HEK293 (cell line): ENCODE results near the gene ITPRIPL2.

Experiments
- HOXA7 ChIP-seq: sonication (generic); formaldehyde crosslinking; IDR thresholded peaks from 2 replicates; pipeline ENCODE4 v1.8.1; 2022; ENCODE audit warnings: missing genetic modification reagents, borderline replicate concordance
- KLF1 ChIP-seq: fragments of 450-650 bp; formaldehyde crosslinking; IDR thresholded peaks from 2 replicates; pipeline ENCODE4 v1.5.1; 2016; ENCODE audit warnings: missing biosample characterization, missing genetic modification characterization
- KLF7 ChIP-seq: fragments of 450-650 bp; formaldehyde crosslinking; IDR thresholded peaks from 2 replicates; pipeline ENCODE4 v1.5.1; 2016; ENCODE audit warnings: missing biosample characterization, missing genetic modification characterization, borderline replicate concordance
- MEIS1 ChIP-seq: sonication (generic); formaldehyde crosslinking; IDR thresholded peaks from 2 replicates; pipeline ENCODE4 v1.8.1; 2022; ENCODE audit warnings: missing genetic modification reagents, mild to moderate bottlenecking, borderline replicate concordance
- SP7 ChIP-seq: fragments of 450-650 bp; formaldehyde crosslinking; IDR thresholded peaks from 2 replicates; pipeline ENCODE4 v1.5.1; 2016; ENCODE audit warnings: missing biosample characterization, missing genetic modification characterization
- TRIM28 ChIP-seq: IDR thresholded peaks from 2 replicates; pipeline ENCODE4 v1.6.1; 2011; ENCODE audit warnings: low read length, control low read depth, borderline replicate concordance
- YY1 ChIP-seq: fragments of 450-650 bp; formaldehyde crosslinking; IDR thresholded peaks from 2 replicates; pipeline ENCODE4 v1.5.1; 2018; ENCODE audit warnings: missing biosample characterization, missing genetic modification characterization
- ZBTB8A ChIP-seq: fragments of 450-650 bp; formaldehyde crosslinking; IDR thresholded peaks from 2 replicates; pipeline ENCODE4 v1.5.1; 2016; ENCODE audit warnings: missing biosample characterization, missing genetic modification characterization
- ZIC2 ChIP-seq: fragments of 450-650 bp; formaldehyde crosslinking; IDR thresholded peaks from 2 replicates; pipeline ENCODE4 v1.5.1; 2016; ENCODE audit warnings: missing biosample characterization, missing genetic modification characterization
- ZNF112 ChIP-seq: fragments of 450-650 bp; formaldehyde crosslinking; IDR thresholded peaks from 2 replicates; pipeline ENCODE4 v1.5.0; 2017; ENCODE audit warnings: missing biosample characterization, missing genetic modification characterization
- ZNF175 ChIP-seq: fragments of 450-650 bp; formaldehyde crosslinking; IDR thresholded peaks from 2 replicates; pipeline ENCODE4 v1.5.1; 2016; ENCODE audit warnings: missing biosample characterization, missing genetic modification characterization
- ZNF202 ChIP-seq: fragments of 450-650 bp; formaldehyde crosslinking; IDR thresholded peaks from 2 replicates; pipeline ENCODE4 v1.5.1; 2016; ENCODE audit warnings: missing biosample characterization, missing genetic modification characterization, borderline replicate concordance
- ZNF24 ChIP-seq: fragments of 450-650 bp; formaldehyde crosslinking; IDR thresholded peaks from 2 replicates; pipeline ENCODE4 v1.5.1; 2016; ENCODE audit warnings: missing biosample characterization, missing genetic modification characterization
- ZNF248 ChIP-seq: fragments of 450-650 bp; formaldehyde crosslinking; IDR thresholded peaks from 2 replicates; pipeline ENCODE4 v1.5.1; 2017; ENCODE audit warnings: missing biosample characterization, missing genetic modification characterization
- ZNF274 ChIP-seq, 2 experiments: fragments of 200-500 bp in 1 of 2; fragments of 450-650 bp in 1 of 2; sonication (Bioruptor generic) in 1 of 2; formaldehyde crosslinking in 1 of 2; IDR thresholded peaks; 2 replicates each; pipeline versions ENCODE4 v1.5.1 to v1.6.1; 2014 to 2016; ENCODE audit warnings: borderline replicate concordance in 1 of 2, inconsistent platforms in 1 of 2, low read length in 1 of 2, missing biosample characterization in 1 of 2, missing genetic modification characterization in 1 of 2
- ZNF292 ChIP-seq: fragments of 450-650 bp; formaldehyde crosslinking; IDR thresholded peaks from 2 replicates; pipeline ENCODE4 v1.5.1; 2016; ENCODE audit warnings: low read depth, missing biosample characterization, missing genetic modification characterization, borderline replicate concordance
- ZNF548 ChIP-seq: fragments of 450-650 bp; formaldehyde crosslinking; IDR thresholded peaks from 2 replicates; pipeline ENCODE4 v1.5.1; 2016; ENCODE audit warnings: missing biosample characterization, missing genetic modification characterization
- ZNF555 ChIP-seq: fragments of 450-650 bp; formaldehyde crosslinking; conservative IDR thresholded peaks from 2 replicates; pipeline ENCODE4 v1.5.1; 2017; ENCODE audit warnings: missing biosample characterization, mild to moderate bottlenecking, missing genetic modification characterization, inconsistent platforms
- ZNF585B ChIP-seq: fragments of 450-650 bp; formaldehyde crosslinking; IDR thresholded peaks from 2 replicates; pipeline ENCODE4 v1.5.1; 2016; ENCODE audit warnings: missing biosample characterization, missing genetic modification characterization
- ZNF777 ChIP-seq: fragments of 450-650 bp; formaldehyde crosslinking; IDR thresholded peaks from 2 replicates; pipeline ENCODE4 v1.5.1; 2017; ENCODE audit warnings: missing biosample characterization, missing genetic modification characterization, borderline replicate concordance
- ZNF785 ChIP-seq: fragments of 450-650 bp; formaldehyde crosslinking; IDR thresholded peaks from 2 replicates; pipeline ENCODE4 v1.5.1; 2016; ENCODE audit warnings: missing biosample characterization, missing genetic modification characterization
- TF ChIP-seq, protein P1 (sequence below): fragments of 450-650 bp; formaldehyde crosslinking; optimal IDR thresholded peaks from 2 replicates; pipeline ENCODE3; 2016; ENCODE audit warnings: missing biosample characterization, mild to moderate bottlenecking, missing genetic modification characterization
- TF ChIP-seq, protein P2 (sequence below): fragments of 450-650 bp; formaldehyde crosslinking; IDR thresholded peaks from 2 replicates; pipeline ENCODE4 v1.5.1; 2016; ENCODE audit warnings: missing biosample characterization, missing genetic modification characterization
- TF ChIP-seq, protein P3 (sequence below): fragments of 450-650 bp; formaldehyde crosslinking; IDR thresholded peaks from 2 replicates; pipeline ENCODE4 v1.5.1; 2016; ENCODE audit warnings: missing biosample characterization, missing genetic modification characterization, borderline replicate concordance
- TF ChIP-seq, protein P4 (sequence below): fragments of 450-650 bp; formaldehyde crosslinking; IDR thresholded peaks from 2 replicates; pipeline ENCODE4 v1.5.1; 2017; ENCODE audit warnings: missing biosample characterization, missing genetic modification characterization
- TF ChIP-seq, protein P5 (sequence below): fragments of 450-650 bp; formaldehyde crosslinking; IDR thresholded peaks from 2 replicates; pipeline ENCODE4 v1.5.1; 2016; ENCODE audit warnings: missing biosample characterization, missing genetic modification characterization
- TF ChIP-seq, protein P6 (sequence below): fragments of 450-650 bp; formaldehyde crosslinking; IDR thresholded peaks from 2 replicates; pipeline ENCODE4 v1.5.1; 2016; ENCODE audit warnings: missing biosample characterization, missing genetic modification characterization

ITPRIPL2 gene

DNA sequence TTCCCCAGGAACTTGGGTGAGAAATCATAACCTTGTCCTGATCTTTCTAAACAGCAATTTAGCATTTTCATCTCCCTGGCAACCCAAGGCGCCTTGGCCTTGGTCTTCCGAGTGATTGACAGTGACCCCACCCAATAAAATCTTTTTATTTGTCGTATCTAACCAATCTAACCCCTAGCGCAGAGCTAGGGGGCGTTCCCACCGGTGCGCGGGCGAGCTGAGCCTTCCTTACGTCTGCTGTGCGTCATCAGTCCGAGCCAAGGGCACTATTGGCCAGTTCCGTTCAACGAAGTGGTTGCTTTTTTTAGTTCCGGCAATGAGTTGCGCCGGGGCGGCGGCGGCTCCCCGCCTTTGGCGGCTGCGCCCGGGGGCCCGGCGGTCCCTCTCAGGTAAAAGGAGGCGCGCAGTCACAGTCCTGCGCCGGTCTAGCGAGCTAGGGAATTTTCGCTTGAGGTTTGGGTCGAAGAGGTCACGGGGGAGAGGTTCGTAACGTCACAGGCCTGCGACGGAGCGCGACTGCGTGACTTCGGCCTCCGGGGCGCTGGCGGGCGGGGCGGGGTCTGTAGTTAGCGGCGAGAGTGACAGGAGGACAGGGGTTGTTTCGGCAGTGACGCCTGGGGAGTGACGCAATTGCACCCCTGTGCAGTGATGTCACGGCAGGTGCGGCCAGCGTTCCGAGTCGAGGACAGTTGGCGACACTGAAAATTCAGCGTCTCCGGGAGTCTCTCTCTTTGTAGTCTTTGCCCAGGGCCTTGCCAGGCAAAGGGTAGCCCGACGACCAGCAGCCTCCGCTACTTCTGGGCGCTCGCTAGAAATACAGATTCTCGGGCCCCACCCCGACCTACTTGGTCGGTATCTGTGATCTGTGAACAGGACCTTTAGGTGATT lies 46.2 kb upstream of the ITPRIPL2 start, which contains the start of gene COQ7 (continued):
- TF ChIP-seq, protein P1, sequence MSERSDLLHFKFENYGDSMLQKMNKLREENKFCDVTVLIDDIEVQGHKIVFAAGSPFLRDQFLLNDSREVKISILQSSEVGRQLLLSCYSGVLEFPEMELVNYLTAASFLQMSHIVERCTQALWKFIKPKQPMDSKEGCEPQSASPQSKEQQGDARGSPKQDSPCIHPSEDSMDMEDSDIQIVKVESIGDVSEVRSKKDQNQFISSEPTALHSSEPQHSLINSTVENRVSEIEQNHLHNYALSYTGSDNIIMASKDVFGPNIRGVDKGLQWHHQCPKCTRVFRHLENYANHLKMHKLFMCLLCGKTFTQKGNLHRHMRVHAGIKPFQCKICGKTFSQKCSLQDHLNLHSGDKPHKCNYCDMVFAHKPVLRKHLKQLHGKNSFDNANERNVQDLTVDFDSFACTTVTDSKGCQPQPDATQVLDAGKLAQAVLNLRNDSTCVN (tag by site-specific recombination): peak; percentile 79
- TF ChIP-seq, protein P2, sequence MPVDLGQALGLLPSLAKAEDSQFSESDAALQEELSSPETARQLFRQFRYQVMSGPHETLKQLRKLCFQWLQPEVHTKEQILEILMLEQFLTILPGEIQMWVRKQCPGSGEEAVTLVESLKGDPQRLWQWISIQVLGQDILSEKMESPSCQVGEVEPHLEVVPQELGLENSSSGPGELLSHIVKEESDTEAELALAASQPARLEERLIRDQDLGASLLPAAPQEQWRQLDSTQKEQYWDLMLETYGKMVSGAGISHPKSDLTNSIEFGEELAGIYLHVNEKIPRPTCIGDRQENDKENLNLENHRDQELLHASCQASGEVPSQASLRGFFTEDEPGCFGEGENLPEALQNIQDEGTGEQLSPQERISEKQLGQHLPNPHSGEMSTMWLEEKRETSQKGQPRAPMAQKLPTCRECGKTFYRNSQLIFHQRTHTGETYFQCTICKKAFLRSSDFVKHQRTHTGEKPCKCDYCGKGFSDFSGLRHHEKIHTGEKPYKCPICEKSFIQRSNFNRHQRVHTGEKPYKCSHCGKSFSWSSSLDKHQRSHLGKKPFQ (tag by site-specific recombination): no peak
- TF ChIP-seq ZNF248: no peak
- TF ChIP-seq, protein P3, sequence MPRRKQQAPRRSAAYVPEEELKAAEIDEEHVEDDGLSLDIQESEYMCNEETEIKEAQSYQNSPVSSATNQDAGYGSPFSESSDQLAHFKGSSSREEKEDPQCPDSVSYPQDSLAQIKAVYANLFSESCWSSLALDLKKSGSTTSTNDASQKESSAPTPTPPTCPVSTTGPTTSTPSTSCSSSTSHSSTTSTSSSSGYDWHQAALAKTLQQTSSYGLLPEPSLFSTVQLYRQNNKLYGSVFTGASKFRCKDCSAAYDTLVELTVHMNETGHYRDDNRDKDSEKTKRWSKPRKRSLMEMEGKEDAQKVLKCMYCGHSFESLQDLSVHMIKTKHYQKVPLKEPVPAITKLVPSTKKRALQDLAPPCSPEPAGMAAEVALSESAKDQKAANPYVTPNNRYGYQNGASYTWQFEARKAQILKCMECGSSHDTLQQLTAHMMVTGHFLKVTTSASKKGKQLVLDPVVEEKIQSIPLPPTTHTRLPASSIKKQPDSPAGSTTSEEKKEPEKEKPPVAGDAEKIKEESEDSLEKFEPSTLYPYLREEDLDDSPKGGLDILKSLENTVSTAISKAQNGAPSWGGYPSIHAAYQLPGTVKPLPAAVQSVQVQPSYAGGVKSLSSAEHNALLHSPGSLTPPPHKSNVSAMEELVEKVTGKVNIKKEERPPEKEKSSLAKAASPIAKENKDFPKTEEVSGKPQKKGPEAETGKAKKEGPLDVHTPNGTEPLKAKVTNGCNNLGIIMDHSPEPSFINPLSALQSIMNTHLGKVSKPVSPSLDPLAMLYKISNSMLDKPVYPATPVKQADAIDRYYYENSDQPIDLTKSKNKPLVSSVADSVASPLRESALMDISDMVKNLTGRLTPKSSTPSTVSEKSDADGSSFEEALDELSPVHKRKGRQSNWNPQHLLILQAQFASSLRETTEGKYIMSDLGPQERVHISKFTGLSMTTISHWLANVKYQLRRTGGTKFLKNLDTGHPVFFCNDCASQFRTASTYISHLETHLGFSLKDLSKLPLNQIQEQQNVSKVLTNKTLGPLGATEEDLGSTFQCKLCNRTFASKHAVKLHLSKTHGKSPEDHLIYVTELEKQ: no peak; the same call in 1 of the 2 replicates
- TF ChIP-seq, protein P4, sequence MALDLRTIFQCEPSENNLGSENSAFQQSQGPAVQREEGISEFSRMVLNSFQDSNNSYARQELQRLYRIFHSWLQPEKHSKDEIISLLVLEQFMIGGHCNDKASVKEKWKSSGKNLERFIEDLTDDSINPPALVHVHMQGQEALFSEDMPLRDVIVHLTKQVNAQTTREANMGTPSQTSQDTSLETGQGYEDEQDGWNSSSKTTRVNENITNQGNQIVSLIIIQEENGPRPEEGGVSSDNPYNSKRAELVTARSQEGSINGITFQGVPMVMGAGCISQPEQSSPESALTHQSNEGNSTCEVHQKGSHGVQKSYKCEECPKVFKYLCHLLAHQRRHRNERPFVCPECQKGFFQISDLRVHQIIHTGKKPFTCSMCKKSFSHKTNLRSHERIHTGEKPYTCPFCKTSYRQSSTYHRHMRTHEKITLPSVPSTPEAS (tag by site-specific recombination): peak; percentile 54
- TF ChIP-seq MEIS1 (CRISPR knock-in tag): no peak
- TF ChIP-seq ZIC2 (tag by site-specific recombination): peak; percentile 74
- peak; percentile 70; the same call in 1 of the 2 replicates for TF ChIP-seq ZBTB8A (tag by site-specific recombination)
- TF ChIP-seq YY1 (tag by site-specific recombination): no peak
- TF ChIP-seq ZNF112 (tag by site-specific recombination): no peak
- TF ChIP-seq ZNF777: no peak
- no peak for TF ChIP-seq TRIM28
- TF ChIP-seq ZNF785: no peak
- TF ChIP-seq, protein P5, sequence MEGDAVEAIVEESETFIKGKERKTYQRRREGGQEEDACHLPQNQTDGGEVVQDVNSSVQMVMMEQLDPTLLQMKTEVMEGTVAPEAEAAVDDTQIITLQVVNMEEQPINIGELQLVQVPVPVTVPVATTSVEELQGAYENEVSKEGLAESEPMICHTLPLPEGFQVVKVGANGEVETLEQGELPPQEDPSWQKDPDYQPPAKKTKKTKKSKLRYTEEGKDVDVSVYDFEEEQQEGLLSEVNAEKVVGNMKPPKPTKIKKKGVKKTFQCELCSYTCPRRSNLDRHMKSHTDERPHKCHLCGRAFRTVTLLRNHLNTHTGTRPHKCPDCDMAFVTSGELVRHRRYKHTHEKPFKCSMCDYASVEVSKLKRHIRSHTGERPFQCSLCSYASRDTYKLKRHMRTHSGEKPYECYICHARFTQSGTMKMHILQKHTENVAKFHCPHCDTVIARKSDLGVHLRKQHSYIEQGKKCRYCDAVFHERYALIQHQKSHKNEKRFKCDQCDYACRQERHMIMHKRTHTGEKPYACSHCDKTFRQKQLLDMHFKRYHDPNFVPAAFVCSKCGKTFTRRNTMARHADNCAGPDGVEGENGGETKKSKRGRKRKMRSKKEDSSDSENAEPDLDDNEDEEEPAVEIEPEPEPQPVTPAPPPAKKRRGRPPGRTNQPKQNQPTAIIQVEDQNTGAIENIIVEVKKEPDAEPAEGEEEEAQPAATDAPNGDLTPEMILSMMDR: peak; percentile 15
- no peak for TF ChIP-seq ZNF274 (IDR thresholded peaks at IDR 0.05; ENCODE audit: low read length)
- no peak for TF ChIP-seq ZNF274 (tag by site-specific recombination; IDR thresholded peaks at IDR 0.05; ENCODE audit: borderline replicate concordance)
- TF ChIP-seq KLF7: peak; percentile 71
- TF ChIP-seq SP7 (tag by site-specific recombination): peak; percentile 83
- TF ChIP-seq ZNF175 (tag by site-specific recombination): no peak
- peak; percentile 77 for TF ChIP-seq KLF1
- TF ChIP-seq ZNF292 (tag by site-specific recombination): no peak
- TF ChIP-seq ZNF548 (tag by site-specific recombination): no peak
- TF ChIP-seq, protein P6, sequence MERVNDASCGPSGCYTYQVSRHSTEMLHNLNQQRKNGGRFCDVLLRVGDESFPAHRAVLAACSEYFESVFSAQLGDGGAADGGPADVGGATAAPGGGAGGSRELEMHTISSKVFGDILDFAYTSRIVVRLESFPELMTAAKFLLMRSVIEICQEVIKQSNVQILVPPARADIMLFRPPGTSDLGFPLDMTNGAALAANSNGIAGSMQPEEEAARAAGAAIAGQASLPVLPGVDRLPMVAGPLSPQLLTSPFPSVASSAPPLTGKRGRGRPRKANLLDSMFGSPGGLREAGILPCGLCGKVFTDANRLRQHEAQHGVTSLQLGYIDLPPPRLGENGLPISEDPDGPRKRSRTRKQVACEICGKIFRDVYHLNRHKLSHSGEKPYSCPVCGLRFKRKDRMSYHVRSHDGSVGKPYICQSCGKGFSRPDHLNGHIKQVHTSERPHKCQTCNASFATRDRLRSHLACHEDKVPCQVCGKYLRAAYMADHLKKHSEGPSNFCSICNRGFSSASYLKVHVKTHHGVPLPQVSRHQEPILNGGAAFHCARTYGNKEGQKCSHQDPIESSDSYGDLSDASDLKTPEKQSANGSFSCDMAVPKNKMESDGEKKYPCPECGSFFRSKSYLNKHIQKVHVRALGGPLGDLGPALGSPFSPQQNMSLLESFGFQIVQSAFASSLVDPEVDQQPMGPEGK (tag by site-specific recombination): peak; percentile 93
- no peak for TF ChIP-seq ZNF555 (tag by site-specific recombination)
- TF ChIP-seq ZNF24: peak; percentile 66; the same call in 1 of the 2 replicates
- no peak for TF ChIP-seq ZNF585B (tag by site-specific recombination)
- no peak for TF ChIP-seq HOXA7 (CRISPR knock-in tag)
- TF ChIP-seq ZNF202: no peak
